PC-3 (cell line): ENCODE data around the gene CDC7. TPM values are rescaled to one million over a fixed set of nuclear protein-coding genes. Genes with fewer than 3 reads are reported as not detected.

Source experiments
- ATAC-seq: fragments of 200-7000 bp; cut with Tn5 transposase; 2 replicates; pipeline ENCODE4 v1.9.1; 2020; ENCODE audit warnings: mild to moderate bottlenecking, moderate library complexity
- BruUV-seq: library from RNA; stranded (reverse); fragments of 400-500 nt; replicated peaks from 2 replicates; lab custom pipeline; 2021; lab: Mats Ljungman, UMichigan
- CTCF ChIA-PET: fragments of 300-600 bp; sonication (Branson Sonifier 250); formaldehyde crosslinking; loops from one replicate; lab custom pipeline; 2022; ENCODE audit warnings: antibody characterized with exemption; lab: Charles Lee
- POLR2A ChIA-PET: fragments of 300-600 bp; sonication (Branson Sonifier 250); formaldehyde crosslinking; loops from one replicate; lab custom pipeline; 2022; ENCODE audit warnings: antibody characterized with exemption; ENCODE audit not compliant: unreplicated experiment; lab: Charles Lee
- DNase-seq: peaks from one replicate; pipeline ENCODE4 v3.0.0-alpha.2; 2015
- H2AFZ ChIP-seq: fragments of 300-600 bp; sonication (generic); 2 replicates; pipeline ENCODE4 v1.6.0; 2016; ENCODE audit warnings: antibody characterized with exemption, low read length
- H3F3A ChIP-seq: fragments of 300-600 bp; sonication (generic); one replicate; pipeline ENCODE4 v1.6.0; 2017; ENCODE audit warnings: antibody characterized with exemption, low read length, control low read depth, mild to moderate bottlenecking; ENCODE audit not compliant: unreplicated experiment
- H3K27ac ChIP-seq: fragments of 300-600 bp; sonication (generic); 2 replicates; pipeline ENCODE4 v1.5.1; 2016; ENCODE audit warnings: mild to moderate bottlenecking, low read length
- H3K27me3 ChIP-seq: fragments of 300-600 bp; sonication (generic); 2 replicates; pipeline ENCODE4 v1.6.1; 2016; ENCODE audit warnings: low read length, mixed read lengths
- H3K36me3 ChIP-seq: fragments of 300-600 bp; sonication (generic); 2 replicates; pipeline ENCODE4 v1.6.1; 2016; ENCODE audit warnings: low read depth, mixed run types, low read length, mixed read lengths
- H3K4me1 ChIP-seq: fragments of 300-600 bp; sonication (generic); 2 replicates; pipeline ENCODE4 v1.5.1; 2016; ENCODE audit warnings: low read length; ENCODE audit not compliant: insufficient read depth
- H3K4me2 ChIP-seq: fragments of 300-600 bp; sonication (generic); 2 replicates; pipeline ENCODE4 v1.6.0; 2016; ENCODE audit warnings: low read length
- H3K4me3 ChIP-seq: fragments of 300-600 bp; sonication (generic); 2 replicates; pipeline ENCODE4 v1.5.1; 2016; ENCODE audit warnings: mild to moderate bottlenecking, low read length, mixed read lengths
- H3K79me2 ChIP-seq: fragments of 300-600 bp; sonication (generic); 2 replicates; pipeline ENCODE4 v1.6.1; 2017; ENCODE audit warnings: low read length, mixed read lengths
- H3K9ac ChIP-seq: fragments of 300-600 bp; sonication (generic); 2 replicates; pipeline ENCODE4 v1.6.0; 2016; ENCODE audit warnings: mild to moderate bottlenecking, low read length
- H3K9me2 ChIP-seq: fragments of 300-600 bp; sonication (generic); replicated peaks from 2 replicates; pipeline ENCODE4 v1.6.1; 2016; ENCODE audit warnings: mixed run types, low read length, mixed read lengths
- H3K9me3 ChIP-seq: fragments of 300-600 bp; sonication (generic); 2 replicates; pipeline ENCODE4 v1.6.1; 2016; ENCODE audit warnings: low read length, mixed read lengths
- H4K20me1 ChIP-seq: fragments of 300-600 bp; sonication (generic); 2 replicates; pipeline ENCODE4 v1.6.1; 2016; ENCODE audit warnings: low read length, mixed read lengths
- EZH2 ChIP-seq: fragments of 300-600 bp; sonication (generic); IDR thresholded peaks from one replicate; pipeline ENCODE4 v1.6.1; 2017; ENCODE audit warnings: antibody characterized with exemption, mild to moderate bottlenecking, low read length; ENCODE audit not compliant: unreplicated experiment
- EZH2phosphoT487 ChIP-seq: fragments of 300-600 bp; sonication (generic); IDR thresholded peaks from 2 replicates; pipeline ENCODE4 v1.6.1; 2018; ENCODE audit warnings: mild to moderate bottlenecking, antibody characterized with exemption, low read length, borderline replicate concordance
- intact Hi-C: fragments of 100-400 bp; cut with micrococcal nuclease; formaldehyde crosslinking; loops from 2 replicates; pipeline ENCODE4 v1.9.0; 2023
- total RNA-seq: library from RNA; depleted of rRNA; stranded (reverse); fragments of >200 nt; gene quantifications from 2 replicates; pipeline ENCODE4 v1.2.3, GENCODE V29; 2014
- TF ChIP-seq, protein P1 (sequence below): fragments of 300-600 bp; sonication (generic); conservative IDR thresholded peaks from 2 replicates; pipeline ENCODE4 v1.5.1; 2017; ENCODE audit warnings: antibody characterized with exemption, low read depth, mild to moderate bottlenecking, low read length

The CDC7 gene
- total RNA-seq, 1 experiment from 2014 or later: 10.0 TPM

GRCh38 chr1:91523482-91523881 is 22.8 kb downstream of the CDC7 start:
- Histone ChIP-seq H3K79me2 (no peaks in the 10 kb centered on the region), H3K27ac (no peak overlapping the region), H2AFZ (no peak overlapping the region), H3K9me3 (no peaks in the 10 kb centered on the region), H4K20me1 (no peaks in the 10 kb centered on the region), H3K4me3 (no peak overlapping the region), H3K27me3 (no peaks in the 10 kb centered on the region), H3K9ac (no peak overlapping the region), H3K36me3 (no peaks in the 10 kb centered on the region), H3K4me2 (no peak overlapping the region), H3F3A (no peaks in the 10 kb centered on the region), H3K9me2 (no peaks in the 10 kb centered on the region), H3K4me1 (no peaks in the 10 kb centered on the region)
- DNase-seq (no peak), ATAC-seq (no peak)
- ChIA-PET POLR2A (no interaction called here), CTCF (interaction anchor here (0.6 kb wide), 1 partner anchor 11 kb away, joined by 3 read pairs; no protein-coding TSS in a partner anchor)
- BruUV-seq: no TSS peak
- intact Hi-C loops: no loop called here
- TF ChIP-seq, protein P1, sequence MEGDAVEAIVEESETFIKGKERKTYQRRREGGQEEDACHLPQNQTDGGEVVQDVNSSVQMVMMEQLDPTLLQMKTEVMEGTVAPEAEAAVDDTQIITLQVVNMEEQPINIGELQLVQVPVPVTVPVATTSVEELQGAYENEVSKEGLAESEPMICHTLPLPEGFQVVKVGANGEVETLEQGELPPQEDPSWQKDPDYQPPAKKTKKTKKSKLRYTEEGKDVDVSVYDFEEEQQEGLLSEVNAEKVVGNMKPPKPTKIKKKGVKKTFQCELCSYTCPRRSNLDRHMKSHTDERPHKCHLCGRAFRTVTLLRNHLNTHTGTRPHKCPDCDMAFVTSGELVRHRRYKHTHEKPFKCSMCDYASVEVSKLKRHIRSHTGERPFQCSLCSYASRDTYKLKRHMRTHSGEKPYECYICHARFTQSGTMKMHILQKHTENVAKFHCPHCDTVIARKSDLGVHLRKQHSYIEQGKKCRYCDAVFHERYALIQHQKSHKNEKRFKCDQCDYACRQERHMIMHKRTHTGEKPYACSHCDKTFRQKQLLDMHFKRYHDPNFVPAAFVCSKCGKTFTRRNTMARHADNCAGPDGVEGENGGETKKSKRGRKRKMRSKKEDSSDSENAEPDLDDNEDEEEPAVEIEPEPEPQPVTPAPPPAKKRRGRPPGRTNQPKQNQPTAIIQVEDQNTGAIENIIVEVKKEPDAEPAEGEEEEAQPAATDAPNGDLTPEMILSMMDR: no peak
- no peak for TF ChIP-seq EZH2
- TF ChIP-seq EZH2phosphoT487: no peak

DNA sequence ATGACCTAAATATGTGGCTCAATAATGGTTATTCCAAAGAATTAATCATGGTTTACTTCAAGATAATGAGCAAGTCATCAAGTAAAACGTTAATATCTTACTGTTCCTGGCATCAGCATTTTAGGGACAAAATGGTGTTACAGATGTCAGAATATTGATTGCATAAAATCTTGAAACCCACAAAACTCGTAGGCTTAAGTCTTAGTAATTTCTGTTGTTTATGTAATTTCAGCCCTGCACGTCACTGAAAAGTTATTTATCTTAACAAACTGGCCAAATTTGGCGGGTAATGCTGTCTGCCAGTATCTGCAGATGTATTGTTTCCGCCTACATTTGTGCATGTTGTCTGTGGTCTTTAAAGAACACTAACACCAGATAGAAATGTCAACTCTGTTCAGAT is 25.8 kb downstream of the CDC7 start:
- Histone ChIP-seq H3K9ac (no peak overlapping the region), H3K4me3 (no peak overlapping the region), H3K27me3 (no peaks in the 10 kb centered on the region), H3K9me2 (no peaks in the 10 kb centered on the region), H3F3A (no peaks in the 10 kb centered on the region), H3K27ac (no peak overlapping the region), H3K79me2 (no peaks in the 10 kb centered on the region), H2AFZ (no peak overlapping the region), H3K4me2 (no peak overlapping the region), H3K36me3 (no peaks in the 10 kb centered on the region), H3K4me1 (no peaks in the 10 kb centered on the region), H4K20me1 (no peaks in the 10 kb centered on the region), H3K9me3 (no peaks in the 10 kb centered on the region)
- no TSS peak for BruUV-seq
- DNase-seq (no peak), ATAC-seq (no peak)
- ChIA-PET CTCF (no interaction called here), POLR2A (no interaction called here)
- TF ChIP-seq EZH2phosphoT487 (no peak), EZH2 (no peak)
- TF ChIP-seq, protein P1: no peak
- intact Hi-C loops: no loop called here

DNA sequence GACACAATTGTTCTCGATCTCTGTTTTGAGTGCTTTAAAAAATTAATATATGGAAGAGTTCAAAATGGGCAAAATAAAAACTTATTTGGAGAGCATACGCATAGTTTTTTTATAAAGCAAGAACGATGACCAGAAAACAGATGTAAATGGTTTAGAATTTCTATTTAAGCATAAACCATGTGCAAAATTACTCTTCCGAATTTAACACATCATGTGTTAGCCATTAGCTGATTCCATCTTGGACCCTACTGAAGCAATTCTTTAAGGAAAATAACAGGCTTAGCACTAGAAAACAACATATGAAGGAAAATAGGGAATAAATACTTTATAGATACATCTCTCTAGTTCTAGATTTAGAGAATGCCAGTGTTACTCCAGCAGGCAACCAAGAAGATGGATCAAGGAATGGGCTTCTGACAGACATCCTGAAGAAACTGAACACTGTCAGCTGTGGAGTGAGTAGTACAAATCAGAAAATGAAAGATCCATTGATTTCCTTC is 26.7 kb downstream of the CDC7 start:
- H3K27me3 ChIP-seq: no peaks in the 10 kb centered on the region
- no peaks in the 10 kb centered on the region for H3F3A ChIP-seq
- H3K9me2 ChIP-seq: no peaks in the 10 kb centered on the region
- no peaks in the 10 kb centered on the region for H3K36me3 ChIP-seq
- no peak overlapping the region for H3K4me2 ChIP-seq
- H3K79me2 ChIP-seq: no peaks in the 10 kb centered on the region
- no peak overlapping the region for H3K9ac ChIP-seq
- no peak overlapping the region for H3K27ac ChIP-seq
- no TSS peak for BruUV-seq
- no peaks in the 10 kb centered on the region for H3K9me3 ChIP-seq
- ATAC-seq (no peak), DNase-seq (no peak)
- no peak overlapping the region for H3K4me3 ChIP-seq
- no peaks in the 10 kb centered on the region for H3K4me1 ChIP-seq
- POLR2A ChIA-PET: no interaction called here
- intact Hi-C loops: no loop called here
- CTCF ChIA-PET: no interaction called here
- H2AFZ ChIP-seq: no peak overlapping the region
- no peaks in the 10 kb centered on the region for H4K20me1 ChIP-seq
- TF ChIP-seq EZH2phosphoT487: no peak
- no peak for TF ChIP-seq EZH2
- TF ChIP-seq, protein P1: no peak
